Suppressor macrophage (primary cell): ENCODE results near the gene WDR91.

ENCODE experiments used
- DNase-seq, 4 experiments: peaks; one replicate each; pipeline ENCODE4 v3.0.0-alpha.2; 2020 to 2022

The WDR91 gene

DNA sequence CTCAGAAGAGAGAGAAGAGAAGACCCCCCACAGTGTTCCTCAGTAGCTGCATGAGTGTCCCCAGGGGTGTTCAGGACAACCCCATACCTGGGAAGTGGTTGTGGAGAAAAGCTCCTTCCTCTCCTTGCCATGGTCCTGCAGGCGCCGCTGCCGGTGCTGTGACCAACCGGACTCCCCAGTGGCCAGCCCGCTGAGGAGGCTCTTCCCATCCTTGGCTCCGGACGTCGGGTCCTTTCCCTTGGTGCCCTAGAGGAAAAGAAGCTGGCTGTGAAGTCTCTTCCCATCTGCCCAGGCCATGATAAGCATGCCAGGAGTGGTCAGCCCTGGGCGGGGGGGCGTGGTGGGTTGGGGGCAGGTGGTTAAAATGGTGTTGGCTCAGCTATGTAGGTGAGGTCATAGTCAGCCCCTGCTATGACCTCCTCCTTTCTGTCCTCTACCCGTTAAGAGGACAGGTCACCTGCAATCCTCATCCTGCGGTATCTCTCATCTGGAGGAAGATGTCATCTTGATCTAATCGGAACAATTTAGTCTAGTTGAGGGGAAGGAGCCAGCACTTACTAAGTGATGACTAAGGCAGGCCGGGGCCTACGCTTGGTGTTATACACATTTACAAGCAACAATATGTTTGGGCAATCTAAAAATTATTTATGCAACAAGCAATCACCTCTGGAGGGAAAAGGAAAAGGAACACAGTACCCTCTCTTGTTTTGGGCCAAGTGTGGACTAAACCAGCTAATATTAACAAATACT, 13.2 kb downstream of the WDR91 start:
- DNase-seq = no peak

DNA sequence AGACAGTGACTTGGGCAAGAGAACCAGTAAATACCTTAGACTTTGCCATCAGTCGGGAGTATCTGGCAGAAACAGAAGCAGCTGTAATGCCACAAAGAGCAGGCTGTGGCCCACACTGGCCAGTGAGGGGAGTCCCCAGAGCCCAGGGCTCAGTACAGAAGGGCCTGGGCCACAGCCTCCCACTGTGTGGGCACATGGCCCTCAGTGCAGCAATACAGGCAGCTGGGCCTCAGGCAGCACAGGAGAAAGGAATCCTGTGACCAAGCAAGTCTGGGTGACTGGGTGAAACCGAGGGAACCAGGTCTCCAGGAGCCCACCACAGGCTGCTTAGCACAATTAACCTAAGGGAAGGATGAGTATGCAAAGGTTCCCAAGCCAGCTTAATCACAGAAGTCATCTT, 14.0 kb downstream of the WDR91 start:
- no peak for DNase-seq

DNA sequence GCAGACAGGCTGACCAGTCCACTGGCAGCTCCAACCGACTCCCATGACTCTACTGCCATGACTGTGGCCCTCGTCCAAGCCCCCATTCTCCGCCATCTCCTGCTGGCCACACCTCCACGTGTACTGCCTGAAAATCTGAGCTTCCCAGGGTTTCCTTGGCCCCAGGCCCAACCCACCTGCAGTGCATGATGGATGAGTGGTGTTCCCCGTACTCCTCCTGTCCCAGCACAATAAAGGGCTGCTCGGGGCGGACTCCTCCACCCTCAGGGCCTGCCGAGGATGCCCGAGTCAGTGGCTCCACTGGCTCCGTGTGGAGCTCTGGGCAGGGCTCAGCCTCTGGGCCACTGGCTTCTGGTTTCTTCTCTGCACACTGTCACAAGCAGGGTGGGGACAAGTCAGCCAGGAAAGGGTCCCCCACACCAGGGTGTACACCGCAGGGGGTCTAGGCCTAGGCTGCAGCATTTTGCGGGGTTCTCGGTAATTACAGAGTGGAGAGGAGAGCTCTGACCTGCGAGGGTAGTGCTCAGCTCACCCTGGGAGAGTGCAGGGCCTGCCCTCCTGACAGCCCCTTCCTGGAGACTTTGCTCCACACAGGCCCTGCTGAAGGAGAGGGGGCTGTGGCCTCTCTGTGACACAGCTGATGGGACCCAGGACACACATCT, 15.2 kb downstream of the WDR91 start:
- DNase-seq = no peak

DNA sequence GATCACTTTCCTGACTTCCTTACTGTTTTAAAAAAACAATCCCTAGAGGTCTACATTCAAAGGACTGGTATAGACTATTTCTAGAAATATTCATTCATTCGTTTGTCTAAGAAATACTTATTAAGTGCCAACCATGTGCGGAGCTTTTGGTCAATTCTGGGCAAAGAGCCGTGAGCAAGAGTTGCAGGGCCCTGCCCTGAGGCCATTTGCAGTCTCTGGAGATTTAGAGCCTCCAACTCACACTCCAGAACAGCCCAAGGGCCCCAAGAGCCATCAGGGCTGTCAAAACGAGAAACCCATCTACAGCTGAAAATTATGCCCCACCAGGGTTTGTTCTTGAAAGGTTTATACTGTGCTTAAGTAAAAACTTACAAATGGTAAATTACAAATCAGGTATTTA, 16.2 kb downstream of the WDR91 start:
- no peak for DNase-seq

DNA sequence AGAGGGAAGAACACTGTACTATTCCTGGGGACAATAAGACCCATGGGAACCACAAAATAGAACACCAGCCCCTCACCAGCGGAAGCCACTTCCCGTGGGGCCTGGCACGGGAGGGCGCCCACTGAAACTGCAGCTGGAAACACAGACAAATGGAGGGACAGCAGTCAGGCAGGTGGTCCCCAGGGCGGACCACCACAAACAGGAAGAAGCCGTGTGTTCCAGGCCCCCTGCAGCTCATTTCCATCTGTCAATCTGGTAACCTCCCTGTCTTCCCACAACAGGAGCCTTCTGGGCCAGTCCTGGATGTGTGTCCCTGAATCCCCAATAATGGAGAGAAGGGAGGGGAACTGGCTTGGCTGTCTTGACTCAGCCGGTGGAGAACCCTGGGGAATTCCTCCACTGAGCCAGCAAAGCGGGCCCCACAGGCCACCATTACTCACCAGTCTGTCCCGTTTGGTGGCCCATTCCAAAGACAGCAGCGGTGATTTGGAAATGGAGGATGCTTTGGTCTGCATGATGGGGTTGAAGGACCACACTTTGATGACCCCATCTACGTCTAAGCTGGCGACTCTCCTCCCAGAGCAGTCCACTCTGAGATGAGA, 16.7 kb downstream of the WDR91 start:
- no peak for DNase-seq

DNA sequence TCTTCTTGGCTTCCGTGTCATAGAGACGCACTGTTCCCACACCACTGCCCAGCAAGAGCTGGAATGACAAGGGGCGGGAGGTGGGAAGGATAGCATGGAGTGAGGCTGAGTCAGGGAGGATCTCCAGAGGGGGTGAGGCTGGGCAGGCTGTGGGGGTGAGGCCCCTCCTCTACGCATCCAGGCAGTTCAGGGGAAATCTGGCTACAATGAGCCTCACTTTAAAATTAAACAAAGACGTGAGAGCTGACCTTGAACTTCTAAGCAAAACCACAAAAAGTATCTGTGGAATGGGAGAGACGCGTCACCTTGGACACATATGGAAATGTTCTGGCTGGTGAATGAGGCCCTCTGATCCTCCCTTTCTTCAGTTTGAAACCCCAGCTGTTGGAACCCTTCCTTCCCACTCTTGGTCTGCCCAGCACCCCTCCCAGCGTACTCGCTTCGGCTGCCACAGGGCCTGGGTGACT, 17.7 kb downstream of the WDR91 start:
- DNase-seq = no peak

DNA sequence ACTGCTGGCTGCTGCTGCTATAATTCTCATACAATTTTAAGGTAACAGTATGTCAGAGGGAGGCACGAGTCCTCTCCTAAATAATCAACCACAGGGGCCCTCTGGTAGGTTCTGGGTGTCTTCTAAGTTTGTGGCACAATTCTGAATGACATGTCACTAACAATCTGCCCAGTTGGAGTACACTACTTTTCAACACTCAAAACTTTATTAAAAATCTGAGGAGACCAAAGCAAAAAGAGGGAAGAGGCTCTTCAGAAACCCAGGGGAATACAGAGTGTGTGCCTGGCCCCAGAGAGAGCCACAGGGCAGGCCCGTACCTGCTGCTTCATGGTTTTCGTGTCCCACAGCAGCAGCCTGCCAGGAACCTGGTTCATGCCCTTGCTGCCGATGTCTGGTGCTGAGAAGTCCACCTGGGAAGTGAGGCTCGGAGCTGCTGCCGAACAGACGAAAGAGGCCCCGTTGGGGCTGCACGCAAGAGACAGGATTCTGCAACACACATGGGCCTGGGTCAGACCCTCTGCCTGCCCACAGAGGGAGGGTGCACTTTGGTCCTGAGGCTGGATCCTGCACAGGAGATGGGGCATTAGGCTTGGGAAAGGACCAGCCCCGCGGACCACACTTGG, 18.3 kb downstream of the WDR91 start:
- DNase-seq = no peak

DNA sequence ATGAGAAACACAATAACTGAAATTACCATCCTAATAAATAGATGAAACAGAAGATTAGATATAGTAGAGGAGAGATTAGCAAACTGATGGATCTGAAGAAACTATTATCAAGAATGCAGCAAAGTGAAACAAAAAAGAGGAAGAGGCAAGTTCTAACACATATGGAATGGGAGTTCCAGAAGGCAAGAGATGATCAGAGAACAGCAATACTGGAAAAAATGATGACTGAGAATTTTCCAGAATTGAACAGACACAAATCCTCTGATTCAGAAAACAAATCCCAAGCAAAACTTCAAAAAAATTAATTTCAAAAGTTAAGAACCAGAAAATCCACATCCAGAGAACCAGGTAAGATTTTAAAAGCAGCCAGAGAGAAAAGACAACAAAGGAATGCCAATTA, 20.6 kb downstream of the WDR91 start:
- DNase-seq = no peak

DNA sequence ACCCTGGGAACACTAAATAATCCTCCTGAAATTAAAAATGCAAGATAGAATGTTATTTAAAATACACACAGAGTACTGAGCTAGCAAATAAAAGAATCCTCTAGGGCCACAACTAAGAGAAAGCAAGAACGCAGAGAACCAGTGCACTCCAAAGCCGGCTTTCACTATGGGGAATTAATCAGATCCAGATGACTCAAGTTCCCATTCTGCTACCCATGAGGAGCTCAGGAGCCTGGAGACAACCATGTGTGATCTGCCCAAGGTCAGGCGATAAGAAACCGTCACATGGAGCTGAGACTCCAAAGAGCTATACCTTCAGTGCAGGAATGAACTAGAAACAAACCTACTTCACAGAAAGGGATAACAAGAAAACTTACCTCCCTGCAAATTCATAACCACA, 21.4 kb downstream of the WDR91 start:
- no peak for DNase-seq

DNA sequence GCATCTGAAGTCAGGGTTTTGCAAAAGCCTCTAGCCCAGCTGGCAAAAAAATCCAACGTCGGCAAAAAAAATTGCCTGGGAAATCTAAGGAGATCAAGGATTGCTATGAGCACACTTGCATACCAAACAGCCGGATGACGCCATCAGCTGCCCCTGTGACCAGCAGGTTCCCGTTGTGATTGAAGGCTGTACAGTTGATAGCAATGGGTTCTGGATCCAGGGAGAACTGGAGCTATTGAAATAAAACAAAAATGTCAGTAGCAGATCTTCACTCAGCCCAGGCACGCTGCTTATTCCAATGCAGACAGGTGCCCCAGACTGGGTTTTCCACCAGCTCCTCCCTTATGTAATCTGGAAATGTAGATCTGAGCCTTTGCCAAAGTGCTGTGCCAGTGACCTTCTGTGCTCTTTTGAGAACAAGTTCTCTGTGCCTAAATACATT, 22.1 kb downstream of the WDR91 start:
- DNase-seq = no peak

DNA sequence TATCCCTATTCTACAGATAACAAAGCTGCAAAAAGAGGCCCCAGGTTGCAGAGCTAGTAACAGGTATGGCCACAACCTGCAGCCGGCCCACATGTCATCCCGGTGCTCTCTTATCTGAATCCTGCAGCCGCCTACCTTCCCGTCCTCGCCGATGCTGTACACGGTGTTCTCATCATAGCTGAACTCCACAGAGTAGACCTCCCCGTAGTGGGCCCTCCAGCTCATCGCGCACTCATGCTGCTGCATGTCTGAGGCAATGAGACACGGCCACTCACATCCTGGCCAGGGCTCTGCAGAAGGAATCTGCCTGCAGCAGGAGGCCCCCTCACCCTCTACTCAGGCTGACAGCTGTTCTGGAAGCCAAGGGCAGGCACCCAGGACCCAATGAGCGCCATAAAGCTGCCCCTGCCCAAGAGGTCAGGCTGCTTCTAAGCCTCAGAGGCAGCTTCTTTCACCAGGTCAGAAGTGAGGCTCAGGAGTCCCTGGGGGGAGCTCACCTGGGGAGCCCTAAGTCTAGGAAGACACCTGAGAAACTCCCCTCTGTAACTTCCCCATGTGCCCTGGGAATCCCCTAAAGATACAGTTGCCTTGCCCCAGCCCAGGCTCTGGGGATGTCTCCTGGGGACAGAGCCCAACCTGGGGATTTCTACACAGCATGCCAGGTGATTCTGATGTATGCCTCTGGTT, 22.9 kb downstream of the WDR91 start:
- DNase-seq = no peak

DNA sequence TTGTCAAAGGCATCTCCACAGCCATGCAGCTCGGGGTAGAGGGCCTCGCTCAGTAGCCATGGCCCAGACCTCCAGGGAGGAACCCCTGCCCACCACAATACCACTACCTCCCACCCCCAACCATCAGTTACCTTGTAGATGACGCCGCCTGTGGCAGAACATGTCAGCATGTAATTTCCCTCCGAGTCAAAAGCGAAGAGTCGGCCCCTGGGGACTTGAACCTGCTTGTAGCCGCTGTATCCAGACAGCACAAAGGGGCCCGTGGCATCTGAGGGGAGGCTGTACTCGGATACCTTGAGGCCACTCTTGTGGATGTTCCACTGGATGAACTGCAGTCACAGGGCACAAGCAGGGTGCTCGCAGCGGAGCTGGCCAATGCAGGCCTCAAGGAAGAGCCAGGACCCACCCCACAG, 24.5 kb downstream of the WDR91 start:
- DNase-seq = no peak

DNA sequence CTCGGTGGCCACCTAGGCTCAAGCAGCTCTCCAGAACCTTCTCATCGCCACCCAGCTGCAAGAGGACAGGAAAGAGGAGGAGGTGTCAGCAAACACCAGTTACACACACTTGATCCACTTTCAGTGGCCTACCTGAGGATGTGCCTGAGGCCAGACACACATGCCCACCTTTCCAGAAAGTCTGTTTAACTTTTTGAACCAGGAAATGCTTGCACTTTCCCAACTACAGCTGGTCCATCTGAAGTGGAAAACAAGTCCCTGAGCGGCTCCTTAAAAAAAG, 25.1 kb downstream of the WDR91 start:
- DNase-seq = no peak

DNA sequence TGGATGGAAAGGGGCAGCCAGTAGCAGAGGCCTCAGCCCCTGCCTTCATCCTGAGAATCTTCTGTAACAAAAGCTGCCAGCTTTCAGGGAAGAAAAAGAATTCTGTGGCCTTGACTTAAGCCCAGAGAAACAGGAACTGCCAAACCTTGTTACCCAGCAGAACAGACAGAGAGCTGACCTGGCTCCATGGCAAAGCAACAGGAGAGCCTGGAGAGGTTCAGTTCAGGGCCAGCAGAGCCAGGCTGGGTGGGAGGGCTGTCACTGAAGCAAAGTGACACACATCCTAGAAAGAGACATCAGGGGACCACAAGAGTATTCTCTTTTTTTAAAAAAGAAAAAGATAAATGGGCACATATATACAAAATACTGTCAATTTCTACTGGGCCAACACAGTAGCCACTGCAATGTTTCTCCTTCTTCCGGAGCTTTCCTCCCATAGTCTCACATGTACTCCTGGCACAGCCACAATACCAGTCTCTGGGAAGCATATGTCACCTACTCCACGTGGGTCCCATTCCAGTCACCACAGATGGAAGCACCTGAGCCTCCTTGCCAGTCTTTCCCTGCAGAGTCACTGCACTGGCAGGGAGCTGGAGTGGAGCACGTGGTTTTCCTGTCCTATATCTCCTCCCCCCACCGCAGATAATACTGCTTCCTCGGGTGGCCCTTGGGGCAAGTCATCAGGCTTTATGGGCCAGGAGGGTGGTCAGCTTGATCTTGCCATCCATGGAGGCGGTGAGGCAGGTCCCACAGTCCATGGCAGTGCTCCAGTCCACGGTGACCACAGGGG, 25.7 kb downstream of the WDR91 start:
- DNase-seq = no peak

DNA sequence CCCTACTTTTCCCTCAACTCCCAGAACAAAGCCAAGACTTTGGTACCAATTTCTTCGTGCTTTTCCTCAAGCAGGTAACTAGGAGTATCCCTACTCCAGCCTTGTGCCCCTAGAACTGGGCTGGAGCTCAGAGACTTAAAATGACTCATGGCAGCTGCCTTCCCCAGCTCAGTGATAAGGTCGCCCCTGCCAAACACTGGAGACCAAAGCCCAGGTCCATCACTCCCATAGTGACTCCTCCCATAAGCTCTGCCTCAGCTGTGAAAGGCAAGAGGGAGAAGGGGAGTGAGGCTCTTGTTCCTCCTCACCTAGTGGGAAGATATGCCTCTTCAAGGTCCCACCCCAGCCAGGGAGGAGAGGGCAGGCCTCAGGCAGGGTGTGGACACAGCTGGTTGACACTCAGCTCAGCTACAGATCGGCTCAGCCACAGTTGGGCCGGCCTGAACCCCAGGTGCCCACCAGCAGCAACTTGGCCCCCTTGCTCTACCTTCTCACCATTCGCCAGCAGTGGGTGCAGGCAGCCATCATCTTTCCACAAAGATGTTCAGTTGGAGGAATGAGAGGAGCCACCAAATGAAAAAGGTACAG, 27.0 kb downstream of the WDR91 start:
- no peak for DNase-seq

DNA sequence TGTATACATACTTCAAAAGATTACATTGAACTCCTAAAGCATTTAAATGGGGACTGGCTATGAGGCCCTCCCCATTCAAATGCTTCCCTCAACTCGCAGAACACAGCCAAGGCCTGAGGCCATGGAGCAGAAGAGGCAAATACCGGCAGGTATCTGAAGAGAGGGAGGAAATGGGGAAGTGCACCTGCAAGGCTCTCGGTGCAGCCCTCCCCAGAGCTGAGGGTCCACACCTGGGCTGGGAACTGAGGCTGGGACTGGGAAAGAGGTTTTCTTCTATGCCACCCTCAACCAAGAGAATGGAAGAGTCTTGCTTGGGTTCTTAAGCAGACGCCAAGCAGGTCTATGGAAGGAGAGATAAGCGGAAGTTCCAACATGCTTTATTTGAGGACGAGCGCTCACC, 27.8 kb downstream of the WDR91 start:
- no peak for DNase-seq

DNA sequence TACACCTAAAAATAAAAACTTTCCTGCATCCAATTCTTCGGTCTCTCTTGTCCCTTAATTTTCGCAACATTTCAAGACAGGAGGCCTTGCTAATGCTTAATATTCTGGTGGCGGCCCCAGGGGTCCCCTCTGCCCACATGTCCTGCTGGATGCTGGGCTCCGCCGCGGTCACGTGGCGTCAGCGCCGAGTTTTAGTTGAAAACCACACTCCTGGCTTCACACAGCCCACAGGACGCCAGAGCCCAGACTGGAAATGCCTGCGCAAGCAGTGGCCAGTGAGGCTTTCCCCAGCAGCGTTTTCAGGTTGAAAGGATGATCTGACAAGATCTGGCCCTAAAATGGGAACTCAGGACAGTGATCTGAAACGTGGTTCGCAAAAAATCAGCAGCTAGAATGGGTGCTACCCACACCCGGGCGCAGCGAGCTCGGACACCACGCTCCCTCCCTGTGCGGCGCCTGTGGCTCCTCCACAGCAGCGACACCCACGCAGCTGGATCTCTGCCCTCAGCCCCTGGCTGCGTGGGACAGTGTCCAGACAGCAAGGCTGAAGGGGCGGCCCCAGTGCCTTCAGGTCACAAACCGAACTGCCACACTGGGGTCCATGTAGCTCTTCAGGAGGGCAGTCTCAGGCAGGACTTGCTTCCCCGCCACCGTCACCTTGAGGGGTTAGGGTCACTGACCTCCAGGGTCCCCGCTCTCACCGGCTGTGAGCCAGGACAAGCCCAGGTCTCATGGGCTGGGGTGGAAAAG, 29.2 kb downstream of the WDR91 start:
- no peak for DNase-seq

DNA sequence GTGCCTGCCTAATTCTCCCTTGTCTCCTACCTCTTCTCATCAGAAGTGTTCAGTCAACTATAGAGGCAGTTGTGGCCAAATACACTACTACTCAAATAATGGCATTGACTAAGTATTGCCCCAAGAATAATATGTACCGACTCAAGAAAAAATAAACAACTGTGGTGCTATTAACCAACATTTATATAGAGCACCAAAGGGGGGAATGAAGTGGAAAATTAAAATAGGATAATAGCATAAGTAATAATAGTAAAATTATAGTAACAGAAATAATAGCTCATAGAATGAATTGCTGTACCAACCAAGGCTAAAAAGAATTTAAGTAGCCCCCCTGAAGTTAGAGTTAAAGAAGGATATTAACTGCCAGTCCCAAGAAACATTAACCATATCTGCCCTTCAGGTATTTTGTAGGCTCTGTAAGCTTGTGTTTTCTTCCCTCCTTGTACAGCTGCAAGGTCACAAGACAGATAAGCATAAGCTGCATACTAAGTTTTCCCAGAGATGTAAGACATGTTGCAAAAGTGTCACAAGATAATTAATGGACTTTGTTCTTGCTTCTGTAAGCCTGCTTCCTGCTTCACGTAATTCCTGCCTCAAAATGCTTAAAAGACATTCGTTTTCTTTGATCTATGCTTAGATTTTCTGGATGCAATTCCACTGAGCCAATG, 29.9 kb downstream of the WDR91 start:
- no peak for DNase-seq

DNA sequence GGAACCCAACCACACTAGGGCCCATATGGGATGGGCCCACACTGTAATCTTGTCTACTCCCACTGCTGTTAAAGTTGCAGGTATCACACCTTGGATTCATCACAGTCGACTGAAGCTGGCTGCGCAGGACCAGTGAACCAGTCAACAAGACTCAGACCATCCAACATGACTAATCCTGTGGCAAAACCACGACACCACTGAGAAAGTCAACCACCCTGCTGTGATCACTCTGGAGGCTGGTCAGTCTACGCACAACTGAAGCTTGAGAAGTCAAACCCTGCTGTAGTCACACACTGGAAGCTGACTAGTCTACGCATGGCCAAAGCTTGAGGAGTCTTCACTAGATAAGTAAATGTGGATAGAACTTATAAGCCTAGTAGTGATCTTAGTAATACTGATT, 31.2 kb downstream of the WDR91 start:
- DNase-seq = no peak

DNA sequence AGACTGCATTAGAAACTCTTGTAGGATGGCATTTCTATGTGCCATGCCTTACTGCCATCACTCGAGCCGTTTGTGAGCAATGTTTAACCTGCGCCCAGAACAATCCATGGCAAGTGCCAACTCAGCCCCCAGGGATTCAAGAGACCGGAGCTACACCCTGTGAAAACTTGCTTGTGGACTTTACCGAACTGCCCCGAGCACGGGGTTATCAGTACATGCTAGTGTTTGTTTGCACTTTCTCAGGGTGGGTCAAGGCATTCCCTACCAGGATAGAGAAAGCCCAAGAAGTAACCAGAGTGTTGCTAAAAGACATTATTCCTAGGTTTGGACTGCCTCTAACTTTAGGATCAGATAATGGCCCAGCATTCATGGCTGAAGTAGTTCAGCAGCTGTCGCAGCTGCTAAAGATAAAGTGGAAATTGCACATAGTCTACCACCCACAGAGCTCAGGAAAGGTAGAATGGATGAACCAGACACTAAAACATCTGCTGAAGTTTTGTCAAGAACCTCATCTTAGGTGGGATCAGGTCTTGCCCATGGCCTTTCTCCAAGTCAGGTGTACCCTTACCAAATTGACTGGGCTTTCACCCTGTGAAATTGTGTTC, 31.9 kb downstream of the WDR91 start:
- DNase-seq = no peak
